SU-DHL-6 (cell line): ENCODE measurements around the gene KRTCAP2.

Experiments
- EZH2phosphoT487 ChIP-seq: fragments of 200-600 bp; sonication (generic), shearing (Covaris generic); conservative IDR thresholded peaks from 2 replicates; pipeline ENCODE4 v1.6.1; 2018; ENCODE audit warnings: mild to moderate bottlenecking, antibody characterized with exemption, low read length, moderate library complexity, mixed read lengths
- TF ChIP-seq, protein P1 (sequence below): fragments of 200-600 bp; sonication (generic); IDR thresholded peaks from one replicate; pipeline ENCODE4 v1.5.1; 2017; ENCODE audit warnings: antibody characterized with exemption, mild to moderate bottlenecking, low read length, moderate library complexity; ENCODE audit not compliant: insufficient read depth, poor library complexity, severe bottlenecking

DNA sequence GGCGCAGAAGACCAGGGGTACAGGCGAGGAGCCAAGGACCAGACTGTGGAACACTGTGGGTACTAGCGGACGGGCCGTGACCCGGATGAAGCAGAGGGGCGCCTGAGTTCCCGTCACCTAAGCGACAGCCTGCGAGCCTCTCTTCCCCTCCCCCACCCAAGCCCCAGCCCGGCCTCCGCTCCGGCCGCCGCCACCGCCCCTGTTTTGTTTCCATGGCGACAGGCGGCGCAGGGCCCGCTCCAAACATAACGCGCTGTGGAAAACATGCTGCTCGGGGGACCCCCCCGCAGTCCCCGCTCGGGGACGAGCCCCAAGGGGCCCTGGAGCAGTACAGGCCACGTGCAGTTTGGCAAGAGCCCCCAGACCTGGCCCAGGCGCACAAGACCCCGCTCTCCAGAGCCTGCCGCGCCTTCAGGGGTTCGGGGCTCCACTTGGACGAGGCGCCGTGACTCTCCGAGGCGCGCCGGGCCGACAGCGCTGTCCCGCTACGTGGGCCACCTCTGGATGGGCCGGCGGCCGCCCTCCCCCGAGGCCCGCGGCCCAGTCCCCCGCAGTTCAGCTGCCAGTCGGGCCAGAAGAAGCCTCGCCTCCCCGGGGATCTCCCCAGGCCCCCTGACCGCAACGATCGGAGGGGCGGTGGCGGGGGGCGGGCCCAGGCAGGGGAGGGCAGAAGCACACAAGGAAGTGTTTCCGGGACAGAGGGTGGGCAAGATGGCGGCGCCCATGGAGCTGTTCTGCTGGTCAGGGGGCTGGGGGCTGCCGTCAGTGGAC lies 35.6 kb upstream of the KRTCAP2 start, which contains the start of gene MTX1:
- TF ChIP-seq, protein P1, sequence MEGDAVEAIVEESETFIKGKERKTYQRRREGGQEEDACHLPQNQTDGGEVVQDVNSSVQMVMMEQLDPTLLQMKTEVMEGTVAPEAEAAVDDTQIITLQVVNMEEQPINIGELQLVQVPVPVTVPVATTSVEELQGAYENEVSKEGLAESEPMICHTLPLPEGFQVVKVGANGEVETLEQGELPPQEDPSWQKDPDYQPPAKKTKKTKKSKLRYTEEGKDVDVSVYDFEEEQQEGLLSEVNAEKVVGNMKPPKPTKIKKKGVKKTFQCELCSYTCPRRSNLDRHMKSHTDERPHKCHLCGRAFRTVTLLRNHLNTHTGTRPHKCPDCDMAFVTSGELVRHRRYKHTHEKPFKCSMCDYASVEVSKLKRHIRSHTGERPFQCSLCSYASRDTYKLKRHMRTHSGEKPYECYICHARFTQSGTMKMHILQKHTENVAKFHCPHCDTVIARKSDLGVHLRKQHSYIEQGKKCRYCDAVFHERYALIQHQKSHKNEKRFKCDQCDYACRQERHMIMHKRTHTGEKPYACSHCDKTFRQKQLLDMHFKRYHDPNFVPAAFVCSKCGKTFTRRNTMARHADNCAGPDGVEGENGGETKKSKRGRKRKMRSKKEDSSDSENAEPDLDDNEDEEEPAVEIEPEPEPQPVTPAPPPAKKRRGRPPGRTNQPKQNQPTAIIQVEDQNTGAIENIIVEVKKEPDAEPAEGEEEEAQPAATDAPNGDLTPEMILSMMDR = no peak
- TF ChIP-seq EZH2phosphoT487 = no peak
